Stimulated activated naive B cell treated with anti-CD40 and anti-IgM and Interleukin-4, amounts not matched to agents 10 μg/mL and 1 μg/mL and 100 μg/mL, for 72 hours (primary cell): Measurements from ENCODE around the gene PSMB9.
A peak's percentile ranks its signal among the peaks of the same experiment; 100 is the strongest.
"Not testable (repeated sequence)": the region's sequence is repeated elsewhere in the genome, so short reads cannot be mapped to it uniquely, and the experiment has no call there.

ENCODE experiments used
- ATAC-seq, 2 donors: fragments of 150-1000 bp; cut with Tn5 transposase; replicated peaks; 2 replicates each; pipeline ENCODE4 v1.10.0; 2021; ENCODE audit warnings: moderate library complexity in 1 of 2
- DNase-seq: peaks from one replicate; pipeline ENCODE4 v3.0.0; 2021
- H3K27ac Mint-ChIP-seq: one replicate; pipeline ENCODE4 v1.8.0; 2022; ENCODE audit warnings: mild to moderate bottlenecking, mixed read lengths
- H3K27me3 Mint-ChIP-seq, 2 donors: one replicate each; pipeline ENCODE4 v1.8.0; 2022; ENCODE audit warnings: mixed read lengths in 2 of 2
- H3K36me3 Mint-ChIP-seq, 2 donors: one replicate each; pipeline ENCODE4 v1.8.0; 2022; ENCODE audit warnings: mixed read lengths in 2 of 2, mild to moderate bottlenecking in 1 of 2
- H3K4me1 Mint-ChIP-seq, 2 donors: one replicate each; pipeline ENCODE4 v1.8.0; 2022; ENCODE audit warnings: mixed read lengths in 2 of 2, mild to moderate bottlenecking in 1 of 2
- H3K4me3 Mint-ChIP-seq, 2 donors: one replicate each; pipeline ENCODE4 v1.8.0; 2022; ENCODE audit warnings: mild to moderate bottlenecking in 2 of 2, mixed read lengths in 2 of 2, moderate library complexity in 1 of 2
- H3K9me3 Mint-ChIP-seq, 2 donors: one replicate each; pipeline ENCODE4 v1.8.0; 2022; ENCODE audit warnings: mixed read lengths in 2 of 2, mild to moderate bottlenecking in 1 of 2

Gene PSMB9

GRCh38 chr6:32857156-32857891 lies 3.3 kb downstream of the PSMB9 start:
- Mint-ChIP-seq H3K4me3 (no peak overlapping the region), H3K36me3 (peaks cover 64 to 68% of the 10 kb centered on the region in 2 donors), H3K27ac (no peak overlapping the region), H3K27me3 (no peaks in the 10 kb centered on the region), H3K9me3 (no peaks in the 10 kb centered on the region), H3K4me1 (peaks cover 31 to 62% of the 10 kb centered on the region in 2 donors)
- DNase-seq (no peak), ATAC-seq (no peak)

- H3K4me3 Mint-ChIP-seq, result no peak overlapping the region
- peak overlapping the region; percentile 75 for H3K27ac Mint-ChIP-seq
- no peak for DNase-seq
- H3K4me1 Mint-ChIP-seq, result peaks cover 30 to 58% of the 10 kb centered on the region in 2 donors
- peaks cover 56 to 60% of the 10 kb centered on the region in 2 donors for H3K36me3 Mint-ChIP-seq
- no peak for ATAC-seq
- no peaks in the 10 kb centered on the region for H3K9me3 Mint-ChIP-seq
- H3K27me3 Mint-ChIP-seq, result no peaks in the 10 kb centered on the region
These were observed 4.2 kb downstream of the PSMB9 start for GRCh38 chr6:32858194-32858593.

GRCh38 chr6:32860674-32861073 lies 6.7 kb downstream of the PSMB9 start:
- no peak for DNase-seq
- Mint-ChIP-seq H3K36me3 (peaks cover 47 to 54% of the 10 kb centered on the region in 2 donors), H3K4me3 (peak overlapping the region in 1 of 2 donors; percentile 45), H3K27me3 (no peaks in the 10 kb centered on the region), H3K9me3 (no peaks in the 10 kb centered on the region), H3K4me1 (peaks cover 31 to 54% of the 10 kb centered on the region in 2 donors), H3K27ac (peak overlapping the region; percentile 77)
- no peak for ATAC-seq

GRCh38 chr6:32862725-32863124 lies 8.7 kb downstream of the PSMB9 start:
- Mint-ChIP-seq H3K4me3 (no peak overlapping the region), H3K4me1 (peaks cover 31 to 60% of the 10 kb centered on the region in 2 donors), H3K27me3 (no peaks in the 10 kb centered on the region), H3K9me3 (no peaks in the 10 kb centered on the region), H3K36me3 (peaks cover 31 to 37% of the 10 kb centered on the region in 2 donors), H3K27ac (no peak overlapping the region)
- DNase-seq, result no peak
- ATAC-seq, result no peak

- H3K27me3 Mint-ChIP-seq, result no peaks in the 10 kb centered on the region
- H3K36me3 Mint-ChIP-seq, result peaks cover 7 to 8% of the 10 kb centered on the region in 2 donors
- peaks cover 22 to 40% of the 10 kb centered on the region in 2 donors for H3K4me1 Mint-ChIP-seq
- ATAC-seq (no peak), DNase-seq (no peak)
- H3K9me3 Mint-ChIP-seq, result no peaks in the 10 kb centered on the region
- peak overlapping the region; percentile 67 for H3K27ac Mint-ChIP-seq
- H3K4me3 Mint-ChIP-seq, result no peak overlapping the region
These were observed 11.9 kb downstream of the PSMB9 start for GRCh38 chr6:32865724-32866443.

GRCh38 chr6:32867022-32867477 lies 13.1 kb downstream of the PSMB9 start:
- H3K27ac Mint-ChIP-seq, result peak overlapping the region; percentile 92
- DNase-seq (no peak), ATAC-seq (peak; percentile 78 to 81)
- H3K4me3 Mint-ChIP-seq, result peak overlapping the region; percentile 35 to 60
- H3K9me3 Mint-ChIP-seq, result no peaks in the 10 kb centered on the region
- peaks cover under 1 to 4% of the 10 kb centered on the region in 2 donors for H3K36me3 Mint-ChIP-seq
- peaks cover 18 to 36% of the 10 kb centered on the region in 2 donors for H3K4me1 Mint-ChIP-seq
- no peaks in the 10 kb centered on the region for H3K27me3 Mint-ChIP-seq

- DNase-seq (no peak), ATAC-seq (peak; percentile 16 to 28)
- peak overlapping the region; percentile 92 for H3K27ac Mint-ChIP-seq
- H3K36me3 Mint-ChIP-seq, result peaks cover 0 to 6% of the 10 kb centered on the region in 2 donors
- H3K9me3 Mint-ChIP-seq, result peaks cover 0 to 1% of the 10 kb centered on the region in 2 donors
- H3K4me1 Mint-ChIP-seq, result peaks cover 18 to 36% of the 10 kb centered on the region in 2 donors
- H3K4me3 Mint-ChIP-seq, result no peak overlapping the region
- H3K27me3 Mint-ChIP-seq, result no peaks in the 10 kb centered on the region
These were observed 13.7 kb downstream of the PSMB9 start for GRCh38 chr6:32867554-32868256.

GRCh38 chr6:32868257-32868788 lies 14.3 kb downstream of the PSMB9 start:
- Mint-ChIP-seq H3K36me3 (peaks cover 0 to 8% of the 10 kb centered on the region in 2 donors), H3K9me3 (peaks cover 0 to 3% of the 10 kb centered on the region in 2 donors), H3K27ac (no peak overlapping the region), H3K4me3 (no peak overlapping the region), H3K4me1 (peaks cover 18 to 36% of the 10 kb centered on the region in 2 donors), H3K27me3 (no peaks in the 10 kb centered on the region)
- ATAC-seq, result peak; percentile 72 to 77
- peak; percentile 68 for DNase-seq

GRCh38 chr6:32873947-32874346 lies 20.0 kb downstream of the PSMB9 start:
- H3K36me3 Mint-ChIP-seq, DNase-seq, H3K27ac Mint-ChIP-seq, H3K4me3 Mint-ChIP-seq, H3K27me3 Mint-ChIP-seq, H3K9me3 Mint-ChIP-seq, H3K4me1 Mint-ChIP-seq, ATAC-seq: not testable (repeated sequence)

GRCh38 chr6:32876603-32877002 lies 22.6 kb downstream of the PSMB9 start:
- H3K27ac Mint-ChIP-seq, result no peak overlapping the region
- ATAC-seq (no peak), DNase-seq (no peak)
- H3K27me3 Mint-ChIP-seq, result peaks cover 7 to 15% of the 10 kb centered on the region in 2 donors
- H3K4me3 Mint-ChIP-seq, result no peak overlapping the region
- H3K36me3 Mint-ChIP-seq, result peaks cover 2 to 16% of the 10 kb centered on the region in 2 donors
- peaks cover 0 to 3% of the 10 kb centered on the region in 2 donors for H3K9me3 Mint-ChIP-seq
- peaks cover 12 to 15% of the 10 kb centered on the region in 2 donors for H3K4me1 Mint-ChIP-seq

- H3K9me3 Mint-ChIP-seq, result no peaks in the 10 kb centered on the region
- H3K4me3 Mint-ChIP-seq, result peak overlapping the region; percentile 64 to 66
- peaks cover 2 to 12% of the 10 kb centered on the region in 2 donors for H3K36me3 Mint-ChIP-seq
- ATAC-seq, result no peak
- H3K4me1 Mint-ChIP-seq, result peaks cover 23 to 29% of the 10 kb centered on the region in 2 donors
- peaks cover 7 to 15% of the 10 kb centered on the region in 2 donors for H3K27me3 Mint-ChIP-seq
- no peak for DNase-seq
- peak overlapping the region; percentile 77 for H3K27ac Mint-ChIP-seq
These were observed 25.7 kb downstream of the PSMB9 start for GRCh38 chr6:32879691-32880090.

GRCh38 chr6:32880962-32881361 lies 27.0 kb downstream of the PSMB9 start:
- not testable (repeated sequence) for H3K4me3 Mint-ChIP-seq, ATAC-seq, H3K27ac Mint-ChIP-seq, DNase-seq, H3K9me3 Mint-ChIP-seq
- peaks cover 24 to 31% of the 10 kb centered on the region in 2 donors for H3K4me1 Mint-ChIP-seq
- peaks cover 7 to 15% of the 10 kb centered on the region in 2 donors for H3K27me3 Mint-ChIP-seq
- H3K36me3 Mint-ChIP-seq, result peaks cover 2 to 12% of the 10 kb centered on the region in 2 donors

GRCh38 chr6:32882879-32883250 lies 28.9 kb downstream of the PSMB9 start:
- no peak overlapping the region for H3K4me3 Mint-ChIP-seq
- DNase-seq (no peak), ATAC-seq (peak in 1 of 2 donors; percentile 62)
- H3K27me3 Mint-ChIP-seq, result peaks cover 7 to 12% of the 10 kb centered on the region in 2 donors
- no peaks in the 10 kb centered on the region for H3K9me3 Mint-ChIP-seq
- peaks cover 34 to 49% of the 10 kb centered on the region in 2 donors for H3K4me1 Mint-ChIP-seq
- H3K36me3 Mint-ChIP-seq, result peaks cover 2 to 12% of the 10 kb centered on the region in 2 donors
- no peak overlapping the region for H3K27ac Mint-ChIP-seq

- DNase-seq (no peak), ATAC-seq (no peak)
- H3K27me3 Mint-ChIP-seq, result peaks cover 7 to 10% of the 10 kb centered on the region in 2 donors
- H3K9me3 Mint-ChIP-seq, result no peaks in the 10 kb centered on the region
- peaks cover 36 to 54% of the 10 kb centered on the region in 2 donors for H3K4me1 Mint-ChIP-seq
- peak overlapping the region; percentile 22 for H3K27ac Mint-ChIP-seq
- H3K4me3 Mint-ChIP-seq, result no peak overlapping the region
- H3K36me3 Mint-ChIP-seq, result peaks cover 2 to 12% of the 10 kb centered on the region in 2 donors
These were observed 29.8 kb downstream of the PSMB9 start for GRCh38 chr6:32883789-32884188.
